Neural cell (in vitro differentiated cells): ENCODE data around the gene RALGAPB. TPM values are rescaled to one million over a fixed set of nuclear protein-coding genes. Genes with fewer than 3 reads are reported as not detected.

Experiments
- H2AFZ ChIP-seq: fragments of 200-600, 300-800 bp; sonication (generic), shearing (Covaris generic); 2 replicates; pipeline ENCODE4 v1.6.0; 2014; ENCODE audit warnings: low read depth, mild to moderate bottlenecking, antibody characterized with exemption, low read length, moderate library complexity
- H3F3A ChIP-seq: fragments of 200-600 bp; shearing (Covaris generic); 2 replicates; pipeline ENCODE4 v1.6.1; 2016; ENCODE audit warnings: mild to moderate bottlenecking, moderate library complexity, mixed read lengths, antibody characterized with exemption, low read length; ENCODE audit not compliant: insufficient read depth, poor library complexity, severe bottlenecking
- H3K27ac ChIP-seq: fragments of 200-600, 300-800 bp; sonication (generic), shearing (Covaris generic); 2 replicates; pipeline ENCODE4 v1.5.1; 2014; ENCODE audit warnings: mild to moderate bottlenecking, low read length, moderate library complexity
- H3K27me3 ChIP-seq: fragments of 300-800, 200-600 bp; sonication (generic), shearing (Covaris generic); 2 replicates; pipeline ENCODE4 v1.6.0; 2014; ENCODE audit warnings: mild to moderate bottlenecking, low read depth, low read length, moderate library complexity; ENCODE audit not compliant: insufficient read depth
- H3K36me3 ChIP-seq: fragments of 300-800, 200-600 bp; sonication (generic), shearing (Covaris generic); 2 replicates; pipeline ENCODE4 v1.5.1; 2014; ENCODE audit warnings: mild to moderate bottlenecking, antibody characterized with exemption, low read length, moderate library complexity; ENCODE audit not compliant: insufficient read depth
- H3K4me2 ChIP-seq: fragments of 300-800, 200-600 bp; sonication (generic), shearing (Covaris generic); 2 replicates; pipeline ENCODE4 v1.6.0; 2014; ENCODE audit warnings: mild to moderate bottlenecking, low read length
- H3K4me3 ChIP-seq: fragments of 300-800, 200-600 bp; sonication (generic), shearing (Covaris generic); 2 replicates; pipeline ENCODE4 v1.5.1; 2014; ENCODE audit warnings: mild to moderate bottlenecking, low read length, moderate library complexity
- H3K79me2 ChIP-seq: fragments of 200-600 bp; shearing (Covaris generic); replicated peaks from 2 replicates; pipeline ENCODE4 v1.6.0; 2014; ENCODE audit warnings: mild to moderate bottlenecking, low read length, moderate library complexity; ENCODE audit not compliant: insufficient read depth
- H3K9ac ChIP-seq: fragments of 300-800, 200-600 bp; sonication (generic), shearing (Covaris generic); 2 replicates; pipeline ENCODE4 v1.6.1; 2016; ENCODE audit warnings: mild to moderate bottlenecking, low read length, mixed read lengths
- H3K9me2 ChIP-seq: fragments of 200-600 bp; shearing (Covaris generic); 2 replicates; pipeline ENCODE4 v1.6.1; 2016; ENCODE audit warnings: mild to moderate bottlenecking, low read length, mixed read lengths; ENCODE audit not compliant: insufficient read depth
- H3K9me3 ChIP-seq: fragments of 200-600, 300-800 bp; sonication (generic), shearing (Covaris generic); 2 replicates; pipeline ENCODE4 v1.6.1; 2016; ENCODE audit warnings: mild to moderate bottlenecking, mixed run types, low read length, moderate library complexity, mixed read lengths
- H4K20me1 ChIP-seq: fragments of 200-600 bp; shearing (Covaris generic); 2 replicates; pipeline ENCODE4 v1.6.1; 2016; ENCODE audit warnings: mild to moderate bottlenecking, mixed run types; ENCODE audit not compliant: insufficient read depth
- EP300 ChIP-seq: fragments of 450-650 bp; conservative IDR thresholded peaks from 2 replicates; pipeline ENCODE4 v1.6.1; 2014; ENCODE audit warnings: antibody characterized with exemption, mild to moderate bottlenecking, moderate library complexity; ENCODE audit not compliant: poor library complexity, severe bottlenecking
- EZH2 ChIP-seq: fragments of 200-600, 300-800 bp; shearing (Covaris generic), sonication (generic); IDR thresholded peaks from 2 replicates; pipeline ENCODE4 v1.6.1; 2014; ENCODE audit warnings: antibody characterized with exemption, low read length, borderline replicate concordance, mild to moderate bottlenecking; ENCODE audit not compliant: insufficient read depth, poor library complexity, severe bottlenecking
- MXI1 ChIP-seq: fragments of 450-650 bp; conservative IDR thresholded peaks from 2 replicates; pipeline ENCODE4 v1.6.1; 2014; ENCODE audit warnings: antibody characterized with exemption, mild to moderate bottlenecking; ENCODE audit not compliant: poor library complexity, severe bottlenecking
- POLR2AphosphoS5 ChIP-seq: IDR thresholded peaks from 2 replicates; pipeline ENCODE4 v1.6.1; 2012
- RAD21 ChIP-seq: fragments of 450-650 bp; conservative IDR thresholded peaks from 2 replicates; pipeline ENCODE4 v1.6.1; 2014; ENCODE audit warnings: antibody characterized with exemption, mild to moderate bottlenecking, moderate library complexity
- SMC3 ChIP-seq: fragments of 450-650 bp; conservative IDR thresholded peaks from 2 replicates; pipeline ENCODE4 v1.6.1; 2014; ENCODE audit warnings: antibody characterized with exemption, mild to moderate bottlenecking, moderate library complexity; ENCODE audit not compliant: poor library complexity
- TAF1 ChIP-seq: IDR thresholded peaks from 2 replicates; pipeline ENCODE4 v1.6.1; 2012; ENCODE audit warnings: low read depth
- polyA plus RNA-seq: library from polyadenylated mRNA; depleted of rRNA; stranded (reverse); fragments of >200 nt; gene quantifications from 2 replicates; pipeline ENCODE4 v1.2.3, GENCODE V29; 2014
- TF ChIP-seq, protein P1 (sequence below): fragments of 450-650 bp; IDR thresholded peaks from 2 replicates; pipeline ENCODE4 v1.5.1; 2014; ENCODE audit warnings: antibody characterized with exemption, mild to moderate bottlenecking, moderate library complexity; ENCODE audit not compliant: poor library complexity, severe bottlenecking
- TF ChIP-seq, protein P2 (sequence below): IDR thresholded peaks from 2 replicates; pipeline ENCODE4 v1.6.1; 2012; ENCODE audit warnings: borderline replicate concordance

The RALGAPB gene
- polyA plus RNA-seq, 1 donor from 2014 or later, result 30.0 TPM

DNA sequence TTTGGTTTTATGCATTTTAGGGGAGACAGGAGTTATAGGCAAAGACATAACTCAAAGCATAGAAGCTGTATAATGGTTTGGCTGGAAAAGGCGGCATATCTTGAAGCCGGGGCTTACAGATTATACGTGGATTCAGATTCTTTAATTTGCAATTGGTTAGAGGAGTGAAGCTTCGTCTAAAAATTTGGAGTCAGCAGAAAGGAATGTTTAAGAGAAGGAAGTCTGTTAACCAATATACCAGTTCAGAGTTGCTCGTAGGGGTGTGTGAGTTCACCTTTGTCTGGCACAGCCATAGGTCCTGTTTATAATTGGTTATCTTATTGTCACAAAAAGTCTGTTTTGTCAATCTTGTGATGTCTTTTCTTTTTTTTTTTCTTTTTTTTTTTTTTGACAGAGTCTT is 137.9 kb downstream of the RALGAPB start:
- TF ChIP-seq, protein P1, sequence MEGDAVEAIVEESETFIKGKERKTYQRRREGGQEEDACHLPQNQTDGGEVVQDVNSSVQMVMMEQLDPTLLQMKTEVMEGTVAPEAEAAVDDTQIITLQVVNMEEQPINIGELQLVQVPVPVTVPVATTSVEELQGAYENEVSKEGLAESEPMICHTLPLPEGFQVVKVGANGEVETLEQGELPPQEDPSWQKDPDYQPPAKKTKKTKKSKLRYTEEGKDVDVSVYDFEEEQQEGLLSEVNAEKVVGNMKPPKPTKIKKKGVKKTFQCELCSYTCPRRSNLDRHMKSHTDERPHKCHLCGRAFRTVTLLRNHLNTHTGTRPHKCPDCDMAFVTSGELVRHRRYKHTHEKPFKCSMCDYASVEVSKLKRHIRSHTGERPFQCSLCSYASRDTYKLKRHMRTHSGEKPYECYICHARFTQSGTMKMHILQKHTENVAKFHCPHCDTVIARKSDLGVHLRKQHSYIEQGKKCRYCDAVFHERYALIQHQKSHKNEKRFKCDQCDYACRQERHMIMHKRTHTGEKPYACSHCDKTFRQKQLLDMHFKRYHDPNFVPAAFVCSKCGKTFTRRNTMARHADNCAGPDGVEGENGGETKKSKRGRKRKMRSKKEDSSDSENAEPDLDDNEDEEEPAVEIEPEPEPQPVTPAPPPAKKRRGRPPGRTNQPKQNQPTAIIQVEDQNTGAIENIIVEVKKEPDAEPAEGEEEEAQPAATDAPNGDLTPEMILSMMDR, result no peak
- TF ChIP-seq EZH2 (no peak), MXI1 (no peak), TAF1 (no peak), RAD21 (no peak), POLR2AphosphoS5 (no peak), SMC3 (no peak), EP300 (no peak)
- TF ChIP-seq, protein P2, sequence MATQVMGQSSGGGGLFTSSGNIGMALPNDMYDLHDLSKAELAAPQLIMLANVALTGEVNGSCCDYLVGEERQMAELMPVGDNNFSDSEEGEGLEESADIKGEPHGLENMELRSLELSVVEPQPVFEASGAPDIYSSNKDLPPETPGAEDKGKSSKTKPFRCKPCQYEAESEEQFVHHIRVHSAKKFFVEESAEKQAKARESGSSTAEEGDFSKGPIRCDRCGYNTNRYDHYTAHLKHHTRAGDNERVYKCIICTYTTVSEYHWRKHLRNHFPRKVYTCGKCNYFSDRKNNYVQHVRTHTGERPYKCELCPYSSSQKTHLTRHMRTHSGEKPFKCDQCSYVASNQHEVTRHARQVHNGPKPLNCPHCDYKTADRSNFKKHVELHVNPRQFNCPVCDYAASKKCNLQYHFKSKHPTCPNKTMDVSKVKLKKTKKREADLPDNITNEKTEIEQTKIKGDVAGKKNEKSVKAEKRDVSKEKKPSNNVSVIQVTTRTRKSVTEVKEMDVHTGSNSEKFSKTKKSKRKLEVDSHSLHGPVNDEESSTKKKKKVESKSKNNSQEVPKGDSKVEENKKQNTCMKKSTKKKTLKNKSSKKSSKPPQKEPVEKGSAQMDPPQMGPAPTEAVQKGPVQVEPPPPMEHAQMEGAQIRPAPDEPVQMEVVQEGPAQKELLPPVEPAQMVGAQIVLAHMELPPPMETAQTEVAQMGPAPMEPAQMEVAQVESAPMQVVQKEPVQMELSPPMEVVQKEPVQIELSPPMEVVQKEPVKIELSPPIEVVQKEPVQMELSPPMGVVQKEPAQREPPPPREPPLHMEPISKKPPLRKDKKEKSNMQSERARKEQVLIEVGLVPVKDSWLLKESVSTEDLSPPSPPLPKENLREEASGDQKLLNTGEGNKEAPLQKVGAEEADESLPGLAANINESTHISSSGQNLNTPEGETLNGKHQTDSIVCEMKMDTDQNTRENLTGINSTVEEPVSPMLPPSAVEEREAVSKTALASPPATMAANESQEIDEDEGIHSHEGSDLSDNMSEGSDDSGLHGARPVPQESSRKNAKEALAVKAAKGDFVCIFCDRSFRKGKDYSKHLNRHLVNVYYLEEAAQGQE, result no peak
- Histone ChIP-seq H3K36me3 (no peaks in the 10 kb centered on the region), H3K9me2 (no peaks in the 10 kb centered on the region), H3K9me3 (no peaks in the 10 kb centered on the region), H3K4me2 (no peak overlapping the region), H4K20me1 (no peaks in the 10 kb centered on the region), H3F3A (no peaks in the 10 kb centered on the region), H3K27me3 (no peaks in the 10 kb centered on the region), H3K27ac (no peak overlapping the region), H3K4me3 (no peak overlapping the region), H3K9ac (no peak overlapping the region), H2AFZ (no peak overlapping the region), H3K79me2 (no peaks in the 10 kb centered on the region)

- Histone ChIP-seq H3K27ac (no peak overlapping the region), H4K20me1 (no peaks in the 10 kb centered on the region), H2AFZ (no peak overlapping the region), H3K9ac (no peak overlapping the region), H3K9me3 (no peaks in the 10 kb centered on the region), H3F3A (no peaks in the 10 kb centered on the region), H3K36me3 (no peaks in the 10 kb centered on the region), H3K4me2 (no peak overlapping the region), H3K4me3 (no peak overlapping the region), H3K27me3 (no peaks in the 10 kb centered on the region), H3K79me2 (no peaks in the 10 kb centered on the region), H3K9me2 (no peaks in the 10 kb centered on the region)
- TF ChIP-seq RAD21 (no peak), EZH2 (no peak), POLR2AphosphoS5 (no peak), TAF1 (no peak), MXI1 (no peak), EP300 (no peak), SMC3 (no peak)
- TF ChIP-seq, protein P2, result no peak
These were observed 140.3 kb downstream of the RALGAPB start for GRCh38 chr20:38612751-38613515.
